Smooth muscle cell (in vitro differentiated cells): ENCODE measurements around the gene DCLK1. TPM values are rescaled to one million over a fixed set of nuclear protein-coding genes. Genes with fewer than 3 reads are reported as not detected.

Experiments used
- DNase-seq: peaks from one replicate; lab custom pipeline; 2025; ENCODE audit not compliant: unreplicated experiment; lab: John Stamatoyannopoulos, UW
- H2AFZ ChIP-seq: fragments of 200-600 bp; sonication (generic); 2 replicates; pipeline ENCODE4 v1.6.0; 2016; ENCODE audit warnings: antibody characterized with exemption, low read depth, mild to moderate bottlenecking
- H3F3A ChIP-seq: fragments of 200-600 bp; sonication (generic); 2 replicates; pipeline ENCODE4 v1.6.0; 2017; ENCODE audit warnings: antibody characterized with exemption, low read depth
- H3K27ac ChIP-seq: fragments of 200-600 bp; sonication (generic); 2 replicates; pipeline ENCODE4 v1.5.1; 2016; ENCODE audit warnings: low read depth, mild to moderate bottlenecking
- H3K27me3 ChIP-seq: fragments of 200-600 bp; sonication (generic); 2 replicates; pipeline ENCODE4 v1.6.1; 2016; ENCODE audit warnings: low read depth, mild to moderate bottlenecking
- H3K36me3 ChIP-seq: fragments of 200-600 bp; sonication (generic); 2 replicates; pipeline ENCODE4 v1.5.1; 2016; ENCODE audit warnings: low read depth
- H3K4me1 ChIP-seq: fragments of 200-600 bp; sonication (generic); 2 replicates; pipeline ENCODE4 v1.5.1; 2016; ENCODE audit warnings: low read depth
- H3K4me2 ChIP-seq: fragments of 200-600 bp; sonication (generic); 2 replicates; pipeline ENCODE4 v1.6.0; 2016; ENCODE audit warnings: mild to moderate bottlenecking
- H3K4me3 ChIP-seq: fragments of 200-600 bp; sonication (generic); 2 replicates; pipeline ENCODE4 v1.5.1; 2016; ENCODE audit warnings: mild to moderate bottlenecking
- H3K79me2 ChIP-seq: fragments of 200-600 bp; sonication (generic); 2 replicates; pipeline ENCODE4 v1.6.0; 2016; ENCODE audit warnings: low read depth, mild to moderate bottlenecking
- H3K9ac ChIP-seq: fragments of 200-600 bp; sonication (generic); 2 replicates; pipeline ENCODE4 v1.6.0; 2016; ENCODE audit warnings: low read depth
- H3K9me3 ChIP-seq: fragments of 200-600 bp; sonication (generic); replicated peaks from 2 replicates; pipeline ENCODE4 v1.5.1; 2016; ENCODE audit warnings: low read depth
- H4K20me1 ChIP-seq: fragments of 200-600 bp; sonication (generic); 2 replicates; pipeline ENCODE4 v1.6.0; 2016; ENCODE audit warnings: low read depth
- WGBS: methylation state at CpG from one replicate; pipeline ENCODE4 v1.1.7; 2016; ENCODE audit warnings: low lambda C conversion rate; 5-methylcytosine and 5-hydroxymethylcytosine counted together
- polyA plus RNA-seq: library from polyadenylated mRNA; unstranded; fragments of >200 nt; fragmentation: Nextera tagmentation; extraction: Ambion mirVana; gene quantifications from 2 replicates; pipeline ENCODE4 v1.2.1, GENCODE V29; 2016
- total RNA-seq: library from RNA; depleted of rRNA; stranded (reverse); fragments of >200 nt; gene quantifications from 2 replicates; pipeline ENCODE4 v1.2.3, GENCODE V29; 2014
- TF ChIP-seq, protein P1 (sequence below): fragments of 200-600 bp; sonication (generic); IDR thresholded peaks from 2 replicates; pipeline ENCODE4 v1.5.1; 2017; ENCODE audit warnings: borderline replicate concordance, mild to moderate bottlenecking, antibody characterized with exemption; ENCODE audit not compliant: insufficient read depth, poor library complexity, severe bottlenecking

DCLK1 gene
- total and polyA plus RNA-seq, 2 experiments from 2014 or later: 0.72 TPM; not detected in 1

GRCh38 chr13:35860661-35861060 lies 270.5 kb downstream of the DCLK1 start:
- peaks cover 4% of the 10 kb centered on the region for H3F3A ChIP-seq
- no peak overlapping the region for H3K9ac ChIP-seq
- no peak overlapping the region for H3K27ac ChIP-seq
- DNase-seq: no peak
- H2AFZ ChIP-seq: no peak overlapping the region
- no peaks in the 10 kb centered on the region for H4K20me1 ChIP-seq
- H3K27me3 ChIP-seq: no peaks in the 10 kb centered on the region
- WGBS: 86% methylated on average over 3 of the region's 3 CpGs
- no peaks in the 10 kb centered on the region for H3K79me2 ChIP-seq
- H3K36me3 ChIP-seq: no peaks in the 10 kb centered on the region
- no peaks in the 10 kb centered on the region for H3K9me3 ChIP-seq
- TF ChIP-seq, protein P1, sequence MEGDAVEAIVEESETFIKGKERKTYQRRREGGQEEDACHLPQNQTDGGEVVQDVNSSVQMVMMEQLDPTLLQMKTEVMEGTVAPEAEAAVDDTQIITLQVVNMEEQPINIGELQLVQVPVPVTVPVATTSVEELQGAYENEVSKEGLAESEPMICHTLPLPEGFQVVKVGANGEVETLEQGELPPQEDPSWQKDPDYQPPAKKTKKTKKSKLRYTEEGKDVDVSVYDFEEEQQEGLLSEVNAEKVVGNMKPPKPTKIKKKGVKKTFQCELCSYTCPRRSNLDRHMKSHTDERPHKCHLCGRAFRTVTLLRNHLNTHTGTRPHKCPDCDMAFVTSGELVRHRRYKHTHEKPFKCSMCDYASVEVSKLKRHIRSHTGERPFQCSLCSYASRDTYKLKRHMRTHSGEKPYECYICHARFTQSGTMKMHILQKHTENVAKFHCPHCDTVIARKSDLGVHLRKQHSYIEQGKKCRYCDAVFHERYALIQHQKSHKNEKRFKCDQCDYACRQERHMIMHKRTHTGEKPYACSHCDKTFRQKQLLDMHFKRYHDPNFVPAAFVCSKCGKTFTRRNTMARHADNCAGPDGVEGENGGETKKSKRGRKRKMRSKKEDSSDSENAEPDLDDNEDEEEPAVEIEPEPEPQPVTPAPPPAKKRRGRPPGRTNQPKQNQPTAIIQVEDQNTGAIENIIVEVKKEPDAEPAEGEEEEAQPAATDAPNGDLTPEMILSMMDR: no peak
- H3K4me3 ChIP-seq: no peak overlapping the region
- no peak overlapping the region for H3K4me2 ChIP-seq
- peaks cover 17% of the 10 kb centered on the region for H3K4me1 ChIP-seq

- TF ChIP-seq, protein P1: no peak
- no peaks in the 10 kb centered on the region for H3K36me3 ChIP-seq
Measured at GRCh38 chr13:35859981-35860380, 271.2 kb downstream of the DCLK1 start.

GRCh38 chr13:35858665-35859064 lies 272.5 kb downstream of the DCLK1 start:
- H4K20me1 ChIP-seq: no peaks in the 10 kb centered on the region
- H3K9ac ChIP-seq: no peak overlapping the region
- H3K79me2 ChIP-seq: no peaks in the 10 kb centered on the region
- no peak overlapping the region for H2AFZ ChIP-seq
- TF ChIP-seq, protein P1: no peak
- no peak overlapping the region for H3K4me2 ChIP-seq
- no peak overlapping the region for H3K4me3 ChIP-seq
- no peaks in the 10 kb centered on the region for H3K27me3 ChIP-seq
- peaks cover 4% of the 10 kb centered on the region for H3F3A ChIP-seq
- H3K9me3 ChIP-seq: no peaks in the 10 kb centered on the region
- no peak for DNase-seq
- 88% methylated on average over 1 of the region's 1 CpG for WGBS
- H3K36me3 ChIP-seq: no peaks in the 10 kb centered on the region
- peaks cover 25% of the 10 kb centered on the region for H3K4me1 ChIP-seq
- no peak overlapping the region for H3K27ac ChIP-seq

More at GRCh38 chr13:35859981-35860380, 271.2 kb downstream of the DCLK1 start:
- H3K4me2 ChIP-seq: no peak overlapping the region
- H3K79me2 ChIP-seq: no peaks in the 10 kb centered on the region
- H3K4me3 ChIP-seq: no peak overlapping the region
- no peaks in the 10 kb centered on the region for H3K27me3 ChIP-seq
- no peak overlapping the region for H3K9ac ChIP-seq
- no peaks in the 10 kb centered on the region for H3K9me3 ChIP-seq
- no peak overlapping the region for H2AFZ ChIP-seq
- peaks cover 4% of the 10 kb centered on the region for H3F3A ChIP-seq
- no peaks in the 10 kb centered on the region for H4K20me1 ChIP-seq
- H3K4me1 ChIP-seq: peaks cover 24% of the 10 kb centered on the region
- WGBS: 87% methylated on average over 4 of the region's 4 CpGs
- no peak overlapping the region for H3K27ac ChIP-seq
- no peak for DNase-seq

DNA sequence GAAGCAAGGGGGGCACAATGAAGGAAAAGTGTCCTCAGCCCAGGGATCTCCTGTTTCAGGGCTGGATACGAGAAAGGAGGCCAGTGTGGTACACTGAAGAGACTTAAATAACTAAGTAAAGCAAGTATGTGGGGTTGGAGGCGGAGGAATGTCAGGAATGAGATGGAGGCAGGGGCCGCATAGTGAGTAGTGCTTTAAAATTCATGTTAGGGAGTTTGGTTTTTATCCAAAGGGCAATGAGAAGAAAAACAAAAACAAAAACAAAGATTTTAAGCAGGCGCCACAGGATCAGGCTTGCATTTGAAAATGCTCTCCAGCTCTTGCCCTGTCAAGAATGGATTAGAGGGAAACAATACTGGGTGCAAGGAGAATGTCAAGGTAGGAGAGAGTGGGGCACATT lies 273.4 kb downstream of the DCLK1 start:
- 14% methylated on average over 4 of the region's 4 CpGs for WGBS
- Histone ChIP-seq H3K9ac (no peak overlapping the region), H3K4me3 (no peak overlapping the region), H3K27ac (no peak overlapping the region), H3K27me3 (no peaks in the 10 kb centered on the region), H3K9me3 (no peaks in the 10 kb centered on the region), H3K79me2 (no peaks in the 10 kb centered on the region), H4K20me1 (no peaks in the 10 kb centered on the region), H3K4me2 (peak overlapping the region; percentile 74), H2AFZ (peak overlapping the region; percentile 82), H3K4me1 (peaks cover 25% of the 10 kb centered on the region), H3F3A (peaks cover 4% of the 10 kb centered on the region), H3K36me3 (no peaks in the 10 kb centered on the region)
- no peak for DNase-seq
- TF ChIP-seq, protein P1: no peak
